Epithelial cell of proximal tubule (primary cell): ENCODE data around the gene STT3B. TPM values are rescaled to one million over a fixed set of nuclear protein-coding genes. Genes with fewer than 3 reads are reported as not detected.

ENCODE experiments used
- DNase-seq: peaks from one replicate; pipeline ENCODE4 v3.0.0-alpha.2; 2011; ENCODE audit warnings: low read depth
- H3K4me3 ChIP-seq: 2 replicates; pipeline ENCODE4 v1.5.1; 2011; ENCODE audit warnings: low read depth, mild to moderate bottlenecking, low read length
- CTCF ChIP-seq: conservative IDR thresholded peaks from 2 replicates; pipeline ENCODE4 v1.5.1; 2012; ENCODE audit warnings: low read depth, mild to moderate bottlenecking, low read length
- total RNA-seq: library from RNA; depleted of rRNA; stranded (reverse); fragments of >200 nt; gene quantifications from 2 replicates; pipeline ENCODE4 v1.2.3, GENCODE V29; 2015

STT3B gene
- total RNA-seq, 1 donor from 2014 or later: 92.8 TPM

GRCh38 chr3:31559872-31560534, 27.3 kb downstream of the STT3B start:
- no peak for DNase-seq
- H3K4me3 ChIP-seq: no peak overlapping the region
- TF ChIP-seq CTCF: no peak

DNA sequence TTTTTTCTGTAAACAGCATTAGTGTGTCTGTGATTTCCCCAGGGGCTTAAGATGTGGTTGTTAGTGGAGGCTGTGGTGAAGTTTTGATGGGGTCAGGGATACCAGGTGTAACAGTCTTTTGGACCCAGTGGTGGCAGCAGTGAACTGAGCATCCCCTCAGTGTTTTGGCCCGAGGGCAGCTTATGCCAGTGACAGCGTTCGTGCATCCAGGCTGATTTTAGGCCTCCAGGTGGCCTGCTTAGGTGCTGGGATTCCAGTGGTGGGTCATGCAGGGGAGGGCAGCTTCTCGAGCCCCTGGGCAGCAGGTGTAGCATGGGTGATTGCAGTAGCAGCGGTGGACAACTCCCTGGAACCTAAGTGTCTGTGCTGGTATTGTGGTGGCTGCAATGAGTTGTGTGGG, 29.2 kb downstream of the STT3B start:
- DNase-seq: no peak
- TF ChIP-seq CTCF: no peak
- no peak overlapping the region for H3K4me3 ChIP-seq

DNA sequence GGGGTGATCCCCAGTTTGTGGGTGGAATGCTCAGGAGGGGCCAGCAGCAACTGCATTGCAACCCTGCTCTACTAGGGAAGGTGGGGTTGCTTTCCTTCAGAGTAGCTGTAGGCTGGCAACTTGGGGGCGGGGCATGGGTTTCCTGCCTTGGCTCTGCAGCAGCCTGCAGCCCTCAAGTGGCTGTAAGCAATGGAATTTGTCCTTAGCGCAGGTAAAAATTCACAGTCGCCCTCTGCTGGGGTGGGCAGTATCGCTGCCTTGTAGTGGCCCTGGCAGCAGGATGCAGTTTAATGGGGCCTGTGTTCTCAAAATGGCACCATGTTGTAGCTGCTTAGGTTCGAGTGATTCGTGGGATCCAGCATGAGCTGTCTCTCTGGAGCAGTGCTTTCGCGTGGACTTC, 29.8 kb downstream of the STT3B start:
- H3K4me3 ChIP-seq: no peak overlapping the region
- DNase-seq: no peak
- no peak for TF ChIP-seq CTCF

GRCh38 chr3:31565288-31565687, 32.6 kb downstream of the STT3B start:
- no peak overlapping the region for H3K4me3 ChIP-seq
- no peak for DNase-seq
- no peak for TF ChIP-seq CTCF

DNA sequence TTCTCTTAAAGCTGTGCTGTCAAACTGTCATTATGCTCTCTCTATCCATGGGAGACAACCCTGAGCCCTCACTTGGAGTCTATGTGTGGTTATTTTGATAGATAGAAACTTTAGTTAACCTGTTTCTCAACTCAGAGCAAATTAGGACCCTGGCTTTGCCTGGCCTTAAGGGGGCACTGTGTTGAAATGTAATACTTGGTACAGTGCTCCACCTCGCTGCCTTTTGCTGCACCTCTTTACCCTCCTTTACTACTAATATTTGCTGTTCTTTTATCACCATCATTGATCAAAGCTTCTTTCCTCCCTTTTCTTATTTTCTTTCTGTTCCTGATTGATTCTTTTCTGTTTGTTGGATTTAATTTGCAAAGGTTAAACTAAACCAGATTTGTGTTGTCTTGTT, 34.3 kb downstream of the STT3B start:
- no peak for DNase-seq
- TF ChIP-seq CTCF: peak; percentile 59
- H3K4me3 ChIP-seq: no peak overlapping the region

- DNase-seq: no peak
- no peak overlapping the region for H3K4me3 ChIP-seq
- no peak for TF ChIP-seq CTCF
Measured at GRCh38 chr3:31568649-31569048, 35.9 kb downstream of the STT3B start.

DNA sequence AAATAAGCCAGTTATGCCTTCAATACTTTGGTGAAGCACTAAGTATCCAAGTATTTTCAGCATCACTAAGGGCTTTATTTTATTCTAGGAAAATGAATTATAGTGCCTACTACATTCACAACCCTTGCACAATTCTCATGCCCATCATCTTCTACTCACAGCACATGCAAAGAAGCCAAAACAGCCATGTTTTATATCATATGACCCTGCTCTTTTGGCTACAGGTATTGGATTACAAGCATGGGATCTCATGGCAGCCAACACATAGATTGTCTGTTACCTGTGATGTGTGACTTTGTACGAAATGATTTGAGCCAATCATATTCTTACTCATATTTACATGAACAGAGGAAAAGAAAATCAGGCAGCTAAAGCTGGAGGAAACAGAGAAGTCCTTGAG, 38.6 kb downstream of the STT3B start:
- DNase-seq: no peak
- TF ChIP-seq CTCF: no peak
- no peak overlapping the region for H3K4me3 ChIP-seq
